Fibroblast of the conjunctiva (primary cell): ENCODE data around the gene XAGE5.
"Not testable (repeated sequence)": the region's sequence is repeated elsewhere in the genome, so short reads cannot be mapped to it uniquely, and the experiment has no call there.

Experiments used
- DNase-seq: peaks from one replicate; pipeline ENCODE4 v3.0.0-alpha.2; 2010; ENCODE audit warnings: low read depth

XAGE5 gene, protein sequence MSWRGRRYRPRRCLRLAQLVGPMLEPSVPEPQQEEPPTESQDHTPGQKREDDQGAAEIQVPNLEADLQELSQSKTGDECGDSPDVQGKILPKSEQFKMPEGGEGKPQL

DNA sequence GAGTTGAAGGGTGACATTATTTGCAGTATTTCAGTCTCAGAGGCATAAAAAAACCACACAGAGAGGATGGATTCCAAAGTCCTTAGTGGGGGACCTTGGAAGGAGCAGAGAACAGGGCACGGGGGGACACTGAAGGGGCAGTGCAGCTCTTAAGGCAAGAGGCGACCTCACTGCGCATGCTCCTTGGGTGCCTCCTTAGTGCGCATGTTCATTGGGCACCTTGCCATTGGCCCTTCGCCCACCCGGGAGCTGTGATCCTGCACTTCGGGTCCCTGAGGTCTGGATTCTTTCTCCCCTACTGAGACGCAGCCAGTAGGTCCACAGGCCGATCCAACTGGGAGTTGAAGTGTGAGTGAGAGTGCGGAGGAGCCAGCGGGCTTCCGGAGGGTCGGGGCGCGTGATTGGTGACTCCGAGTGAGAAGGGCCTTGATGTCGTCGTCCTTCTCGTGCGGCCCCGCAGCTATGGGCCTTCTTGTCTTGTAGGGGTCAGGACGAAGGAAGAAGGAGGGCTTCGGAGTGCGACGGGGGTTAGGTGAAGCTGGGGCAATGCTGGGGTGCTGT is at the start of gene XAGE5:
XAGE5 (plus strand) TSS at position 223 of the 561 bp plus-strand sequence. CDS start 1,280 bp downstream, outside the sequence.
- DNase-seq: no peak

DNA sequence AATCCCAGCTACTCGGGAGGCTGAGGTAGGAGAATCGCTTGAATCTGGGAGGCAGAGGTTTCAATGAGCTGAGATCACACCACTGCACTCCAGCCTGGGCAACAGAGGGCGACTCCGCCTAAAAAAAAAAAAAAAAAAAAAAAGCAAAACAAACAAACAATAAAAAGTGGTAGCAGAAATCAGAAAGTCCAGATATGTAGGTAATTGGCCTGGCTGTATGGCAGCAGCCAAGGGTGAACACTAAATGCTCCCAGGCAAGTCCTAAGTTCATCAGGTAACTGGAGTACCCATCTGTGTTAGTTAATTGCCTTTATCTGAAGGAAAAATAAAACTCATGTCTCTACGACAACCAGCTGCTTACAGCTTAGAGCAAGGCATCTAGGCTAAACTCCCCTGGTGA is 45.1 kb upstream of the XAGE5 start:
- not testable (repeated sequence) for DNase-seq

DNA sequence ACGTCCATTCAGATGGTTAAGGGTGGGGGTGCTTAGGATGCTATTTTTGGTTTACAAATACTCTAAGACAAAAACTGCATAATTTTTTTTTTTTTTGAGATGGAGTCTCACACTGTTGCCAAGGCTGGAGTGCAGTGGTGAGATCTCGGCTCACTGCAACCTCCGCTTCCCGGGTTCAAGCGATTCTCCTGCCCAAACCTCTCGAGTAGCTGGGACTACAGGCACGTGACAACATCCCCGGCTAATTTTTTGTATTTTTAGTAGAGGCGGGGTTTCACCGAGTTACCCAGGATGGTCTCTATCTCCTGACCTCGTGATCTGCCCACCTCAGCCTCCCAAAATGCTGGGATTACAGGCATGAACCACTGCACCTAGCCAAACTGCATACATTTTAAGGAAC is 37.6 kb upstream of the XAGE5 start:
- not testable (repeated sequence) for DNase-seq

DNA sequence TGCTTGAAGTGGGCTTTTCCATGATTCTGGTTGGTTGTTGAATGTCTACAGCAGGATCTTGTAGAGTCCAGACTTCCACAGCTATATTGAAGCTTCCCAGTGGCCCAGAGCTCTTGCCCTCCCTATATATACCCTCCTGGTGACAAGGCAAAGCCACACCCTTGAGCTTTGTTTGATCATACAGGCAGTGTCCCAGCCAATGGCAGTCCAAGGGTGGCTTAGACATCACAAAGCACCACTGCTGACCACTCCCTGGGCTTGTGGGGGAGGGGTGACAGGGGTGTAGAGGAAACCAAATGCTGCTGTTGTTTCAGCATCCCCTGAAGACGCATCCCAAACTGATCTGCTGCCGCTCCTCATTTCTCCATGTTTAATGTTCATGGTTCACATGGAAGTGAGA is 13.8 kb upstream of the XAGE5 start, which contains the start of gene SPANXN5:
SPANXN5 (minus strand) TSS at position 101 of the 400 bp plus-strand sequence; CDS start at position 22, 79 bp downstream.
- DNase-seq: not testable (repeated sequence)

DNA sequence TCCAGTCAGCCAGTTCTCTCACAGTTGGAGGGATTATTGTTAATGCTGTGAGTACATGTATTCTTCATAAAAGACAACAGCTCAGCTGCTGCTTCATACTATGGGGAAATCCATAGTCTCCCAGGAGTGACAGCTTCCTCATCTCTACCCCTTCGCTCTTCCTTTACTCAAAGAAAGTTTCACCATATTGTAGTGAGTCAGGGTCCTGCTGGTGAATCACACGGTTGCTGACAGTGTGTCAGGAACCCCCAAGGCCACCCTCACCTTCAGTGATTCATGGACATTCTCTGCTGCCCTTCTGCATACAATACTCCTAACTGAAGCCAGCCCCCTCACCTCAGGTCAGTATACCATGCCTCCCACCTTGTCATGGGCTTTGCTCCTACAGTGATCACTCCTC is 6.2 kb upstream of the XAGE5 start:
- not testable (repeated sequence) for DNase-seq

DNA sequence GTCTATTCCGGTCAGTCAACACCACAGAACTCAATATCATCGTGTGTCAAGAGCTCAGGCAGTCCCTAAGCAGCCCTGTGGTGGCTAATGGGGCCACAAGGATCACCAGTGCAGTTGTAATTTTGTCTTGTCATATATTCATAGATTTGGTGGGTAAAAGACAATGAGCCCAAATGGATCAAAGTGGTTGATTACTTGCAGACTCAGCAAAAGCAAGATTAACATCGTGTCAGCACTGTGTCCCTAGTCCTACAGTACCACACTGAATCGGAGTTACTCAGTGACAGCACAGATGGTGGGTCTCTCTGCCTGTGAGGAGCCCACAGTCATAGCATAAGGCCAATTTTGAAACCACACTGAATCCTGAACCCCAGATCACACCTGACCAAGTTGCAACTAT is 8.7 kb downstream of the XAGE5 start:
- no peak for DNase-seq

DNA sequence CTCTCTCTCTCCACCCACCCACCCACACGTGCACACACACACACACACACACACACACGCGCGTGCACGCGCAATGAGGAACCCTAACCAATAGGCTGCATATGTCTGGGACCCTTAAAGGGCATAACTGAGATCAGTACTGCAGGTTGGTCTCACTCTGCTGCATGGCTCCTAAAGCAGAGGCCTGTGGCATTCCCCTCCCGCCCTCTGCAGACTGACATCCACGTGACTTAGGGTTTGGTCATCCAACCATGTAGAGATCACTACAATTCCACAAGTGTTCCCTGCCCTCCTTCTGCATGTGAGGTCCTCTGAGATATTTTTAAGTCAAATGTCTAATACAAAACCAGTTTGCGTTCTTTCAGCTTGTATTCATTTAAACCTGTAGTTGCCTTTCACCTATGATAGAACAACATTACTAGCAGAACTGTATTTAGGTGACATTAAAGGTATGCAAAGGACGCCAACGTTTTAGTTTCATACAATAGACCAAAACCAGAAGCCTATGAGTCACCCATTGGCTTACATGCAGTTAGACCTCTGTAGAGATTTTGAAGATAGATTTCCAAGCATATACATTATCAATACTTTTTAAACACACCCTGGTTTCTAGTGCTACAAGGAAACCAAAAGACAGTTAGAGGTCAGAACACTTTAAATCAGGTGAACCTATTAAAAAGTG is 10.1 kb downstream of the XAGE5 start:
- no peak for DNase-seq

DNA sequence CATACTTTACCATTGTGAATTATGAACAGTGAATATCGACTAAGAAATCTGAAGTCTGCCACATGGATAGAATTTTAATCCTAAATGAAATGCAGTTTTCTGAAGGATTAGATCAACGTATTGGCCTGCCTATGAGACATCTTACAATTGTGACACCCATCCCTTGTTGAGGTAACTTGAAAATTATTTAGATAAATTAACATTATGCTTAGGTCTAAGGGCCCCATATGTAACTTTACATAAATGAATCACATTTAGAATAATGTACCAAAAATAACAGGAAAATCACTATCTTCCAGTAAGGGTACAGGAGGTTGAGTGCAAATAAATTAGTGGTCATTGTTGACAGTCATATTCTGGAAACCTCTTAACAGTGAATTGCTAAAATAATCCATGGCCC is 13.5 kb downstream of the XAGE5 start:
- DNase-seq: no peak

DNA sequence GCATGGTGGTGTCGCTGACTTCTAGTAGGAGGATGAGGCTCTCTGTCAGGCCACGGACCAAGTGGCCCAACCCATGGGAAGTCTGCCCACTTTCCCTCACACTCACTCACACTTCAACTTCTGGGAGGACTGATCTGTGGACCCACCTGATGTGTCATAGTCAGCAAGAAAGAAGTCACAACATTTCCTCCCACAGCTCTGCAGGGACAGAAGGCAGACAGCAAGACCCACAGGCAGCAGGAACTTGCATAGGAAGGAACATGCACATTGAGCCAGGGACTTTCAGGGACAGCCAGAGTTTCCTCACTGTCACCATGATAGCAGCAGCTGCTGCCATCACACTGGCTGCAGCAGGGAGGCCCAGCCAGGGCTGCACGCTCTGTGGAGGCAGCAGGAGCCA is 19.5 kb downstream of the XAGE5 start:
- no peak for DNase-seq

DNA sequence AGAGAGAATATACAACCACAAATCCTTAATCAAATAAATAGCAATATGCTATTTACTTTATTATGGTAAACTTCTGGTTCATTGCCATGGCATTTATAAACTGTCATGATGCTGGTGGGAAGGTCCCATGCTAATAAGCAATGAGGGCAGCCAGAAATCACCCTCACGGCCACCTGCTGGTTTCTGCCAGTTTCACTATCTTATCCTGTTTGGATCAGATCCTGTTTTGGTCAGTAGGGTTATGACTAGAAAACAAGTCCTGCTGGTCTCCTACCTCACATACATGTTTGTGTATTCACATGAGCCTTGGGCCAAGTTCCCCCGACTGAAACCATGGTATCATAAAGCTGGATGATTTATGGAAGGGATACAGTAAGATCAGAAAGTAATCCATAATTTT is 28.1 kb downstream of the XAGE5 start:
- DNase-seq: no peak

DNA sequence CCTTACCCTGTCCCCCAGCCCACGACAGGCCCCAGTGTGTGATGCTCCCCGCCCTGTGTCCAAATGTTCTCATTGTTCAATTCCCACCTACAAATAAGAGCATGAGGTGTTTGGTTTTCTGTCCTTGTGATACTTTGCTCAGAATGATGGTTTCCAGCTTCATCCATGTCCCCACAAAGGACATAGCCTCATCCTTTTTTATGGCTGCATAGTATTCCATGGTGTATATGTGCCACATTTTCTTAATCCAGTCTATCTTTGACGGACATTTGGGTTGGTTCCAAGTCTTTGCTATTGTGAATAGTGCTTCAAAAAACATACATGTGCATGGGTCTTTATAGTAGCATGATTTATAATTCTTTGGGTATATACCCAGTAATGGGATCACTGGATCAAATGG is 32.5 kb downstream of the XAGE5 start:
- not testable (repeated sequence) for DNase-seq

DNA sequence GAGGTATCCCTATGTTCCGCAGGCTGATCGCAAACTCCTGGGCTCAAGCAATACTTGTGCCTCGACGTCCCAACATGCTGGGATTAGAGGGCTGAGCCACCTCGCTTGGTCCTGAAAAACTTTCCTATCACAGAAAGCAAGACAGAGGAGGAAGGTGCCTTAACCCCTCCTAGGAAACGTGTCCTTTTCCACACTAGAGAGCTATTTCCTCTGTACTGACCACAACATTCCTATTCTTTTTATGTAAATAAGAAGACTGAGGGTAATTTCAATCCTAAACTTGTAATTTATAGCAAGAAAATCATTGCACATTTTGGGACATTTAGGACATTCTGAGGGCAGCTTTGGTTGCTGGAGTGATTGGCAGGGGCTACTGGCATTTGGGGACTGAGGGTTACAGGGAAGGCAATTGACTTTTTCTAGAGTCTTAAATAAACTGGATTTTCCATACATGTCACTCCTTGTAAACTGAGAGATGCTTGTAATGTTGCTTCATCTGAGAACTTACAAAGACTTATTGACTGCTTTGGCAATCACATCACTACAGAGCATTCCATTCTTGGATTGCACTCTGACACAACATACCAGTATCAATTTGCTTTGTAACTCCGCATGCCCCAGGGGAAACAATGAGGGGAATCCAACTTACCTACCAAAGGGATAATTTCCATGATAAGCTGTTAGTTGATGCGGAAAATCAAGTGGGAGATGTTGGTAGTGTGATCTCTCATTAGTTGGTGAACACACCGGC is 41.2 kb downstream of the XAGE5 start:
- DNase-seq: no peak

DNA sequence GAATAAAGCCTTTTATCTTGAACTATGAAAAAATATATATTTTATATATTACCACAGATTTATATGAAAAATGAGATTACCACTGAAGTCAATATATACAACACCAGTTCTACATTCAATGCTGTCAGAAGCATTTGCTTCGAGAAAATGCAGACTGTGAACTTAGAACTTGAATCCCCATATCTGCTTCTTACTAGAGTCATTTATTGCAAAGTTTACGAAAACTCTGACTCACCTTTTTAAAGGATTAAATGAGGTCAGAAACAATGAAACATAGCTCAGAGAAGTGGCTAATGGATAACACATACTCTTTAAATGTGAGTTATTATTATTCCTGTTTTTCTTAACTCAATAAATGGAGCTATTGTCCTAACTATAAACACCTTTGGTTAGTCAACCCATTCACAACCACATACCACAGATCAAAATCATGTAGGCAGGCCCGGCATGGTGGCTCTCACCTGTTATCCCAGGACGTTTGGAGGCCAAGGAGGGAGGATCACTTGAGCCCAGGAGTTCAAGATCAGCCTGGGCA is 46.0 kb downstream of the XAGE5 start:
- not testable (repeated sequence) for DNase-seq

DNA sequence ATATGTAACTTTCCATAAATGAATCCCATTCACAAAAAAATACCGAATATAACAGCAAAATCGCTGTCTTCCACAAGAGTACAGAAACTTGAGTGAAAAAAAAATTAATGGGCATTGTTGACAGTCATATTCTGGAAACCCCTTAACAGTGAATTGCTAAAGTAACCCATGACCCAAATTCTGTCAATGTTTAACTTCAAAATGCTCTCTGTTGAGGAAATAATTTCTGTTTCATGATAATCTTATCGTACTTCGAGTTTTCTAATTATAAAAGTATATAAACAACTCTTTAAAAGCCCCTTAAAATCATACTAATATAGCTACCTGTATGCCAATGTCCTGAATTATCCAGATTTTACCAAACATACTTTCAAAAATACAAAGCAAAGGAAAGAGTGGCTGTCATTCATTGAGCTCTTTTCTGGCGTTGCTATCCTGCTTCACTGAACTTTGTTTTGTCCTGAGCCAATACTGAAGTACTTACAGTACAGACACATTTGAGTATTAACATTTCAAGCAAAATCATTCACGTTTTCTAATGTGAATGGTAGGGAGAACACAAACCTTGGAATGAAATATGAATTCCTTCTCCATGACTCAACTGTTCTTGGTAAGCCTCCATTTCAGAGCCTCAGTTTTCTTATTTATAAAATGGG is 54.4 kb downstream of the XAGE5 start:
- DNase-seq: no peak
